Activated CD4-positive, alpha-beta T cell treated with anti-CD3 and anti-CD28 coated beads, Interleukin-2, amount 10 ng/mL, durations not matched to agents 7 days and 5 days (primary cell): ENCODE data around the gene FBXO7. TPM values are rescaled to one million over a fixed set of nuclear protein-coding genes. Genes with fewer than 3 reads are reported as not detected.
A peak's percentile ranks its signal among the peaks of the same experiment; 100 is the strongest.

ENCODE experiments used
- CTCF ChIA-PET: fragments of 350-600 bp; sonication (Branson Sonifier 250); formaldehyde crosslinking; loops from one replicate; lab custom pipeline; 2021; ENCODE audit warnings: antibody characterized with exemption; lab: Charles Lee
- POLR2A ChIA-PET: fragments of 350-600 bp; sonication (Branson Sonifier 250); formaldehyde crosslinking; loops from one replicate; lab custom pipeline; 2021; ENCODE audit warnings: antibody characterized with exemption; lab: Charles Lee
- DNase-seq: peaks from one replicate; pipeline ENCODE4 v3.0.0-alpha.2; 2020
- H3K27ac Mint-ChIP-seq: one replicate; pipeline ENCODE4 v1.8.0; 2021; ENCODE audit warnings: mild to moderate bottlenecking, moderate library complexity, mixed read lengths
- H3K27me3 Mint-ChIP-seq: one replicate; pipeline ENCODE4 v1.8.0; 2021; ENCODE audit warnings: mixed read lengths
- H3K36me3 Mint-ChIP-seq: one replicate; pipeline ENCODE4 v1.8.0; 2021; ENCODE audit warnings: low read depth, mixed read lengths
- H3K4me1 Mint-ChIP-seq: one replicate; pipeline ENCODE4 v1.8.0; 2021; ENCODE audit warnings: mixed read lengths
- H3K4me3 Mint-ChIP-seq: one replicate; pipeline ENCODE4 v1.8.0; 2021; ENCODE audit warnings: mild to moderate bottlenecking, moderate library complexity, mixed read lengths
- H3K9me3 Mint-ChIP-seq: one replicate; pipeline ENCODE4 v1.8.0; 2021; ENCODE audit warnings: mixed read lengths
- total RNA-seq, 2 experiments: library from RNA; stranded (reverse); gene quantifications; one replicate each; pipeline ENCODE4 v1.2.3, GENCODE V29; 2021

FBXO7 gene
- total RNA-seq, 2 experiments from 2014 or later = 92.6 to 103 TPM

- H3K27ac Mint-ChIP-seq = no peak overlapping the region
- ChIA-PET CTCF (interaction anchor here (0.6 kb wide), 1 partner anchor 123 kb away, joined by 3 read pairs; no protein-coding TSS in a partner anchor), POLR2A (no interaction called here)
- no peaks in the 10 kb centered on the region for H3K36me3 Mint-ChIP-seq
- DNase-seq = no peak
- no peaks in the 10 kb centered on the region for H3K27me3 Mint-ChIP-seq
- H3K4me3 Mint-ChIP-seq = no peak overlapping the region
- H3K4me1 Mint-ChIP-seq = no peaks in the 10 kb centered on the region
- H3K9me3 Mint-ChIP-seq = no peaks in the 10 kb centered on the region
Observed at GRCh38 chr22:32520612-32521011, 46.0 kb downstream of the FBXO7 start.

GRCh38 chr22:32522237-32522636 lies 47.6 kb downstream of the FBXO7 start:
- Mint-ChIP-seq H3K4me1 (no peaks in the 10 kb centered on the region), H3K9me3 (no peaks in the 10 kb centered on the region), H3K27me3 (no peaks in the 10 kb centered on the region), H3K4me3 (no peak overlapping the region), H3K27ac (no peak overlapping the region), H3K36me3 (no peaks in the 10 kb centered on the region)
- ChIA-PET POLR2A (no interaction called here), CTCF (interaction anchor here (1.3 kb wide), 1 partner anchor 275 kb away, joined by 3 read pairs; no protein-coding TSS in a partner anchor)
- no peak for DNase-seq

DNA sequence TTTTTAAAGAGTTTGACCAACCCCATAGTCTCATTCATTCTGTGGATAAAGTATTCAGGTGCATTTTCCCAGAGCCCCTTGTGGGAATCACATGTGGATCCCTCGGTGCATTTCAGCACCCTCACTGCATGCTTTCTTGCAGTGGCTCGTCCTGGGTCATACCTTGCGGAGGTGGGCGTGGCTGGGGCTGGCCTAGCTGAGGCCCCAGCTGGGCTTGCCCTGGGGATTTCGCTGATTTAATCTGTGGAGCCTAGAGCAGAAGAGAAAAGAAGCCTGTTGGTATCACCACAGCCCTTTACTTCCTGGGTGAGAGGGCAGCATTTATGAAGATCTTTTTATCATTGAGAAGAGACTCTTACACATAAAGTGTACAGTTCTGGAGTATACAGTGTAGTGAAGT lies 53.1 kb downstream of the FBXO7 start:
- no peak for DNase-seq
- no peaks in the 10 kb centered on the region for H3K9me3 Mint-ChIP-seq
- no peaks in the 10 kb centered on the region for H3K36me3 Mint-ChIP-seq
- no peak overlapping the region for H3K4me3 Mint-ChIP-seq
- ChIA-PET CTCF (interaction anchor here (3.9 kb wide), 1 partner anchor 269 kb away, joined by 19 read pairs; no protein-coding TSS in a partner anchor), POLR2A (no interaction called here)
- no peaks in the 10 kb centered on the region for H3K27me3 Mint-ChIP-seq
- H3K4me1 Mint-ChIP-seq = no peaks in the 10 kb centered on the region
- no peak overlapping the region for H3K27ac Mint-ChIP-seq

DNA sequence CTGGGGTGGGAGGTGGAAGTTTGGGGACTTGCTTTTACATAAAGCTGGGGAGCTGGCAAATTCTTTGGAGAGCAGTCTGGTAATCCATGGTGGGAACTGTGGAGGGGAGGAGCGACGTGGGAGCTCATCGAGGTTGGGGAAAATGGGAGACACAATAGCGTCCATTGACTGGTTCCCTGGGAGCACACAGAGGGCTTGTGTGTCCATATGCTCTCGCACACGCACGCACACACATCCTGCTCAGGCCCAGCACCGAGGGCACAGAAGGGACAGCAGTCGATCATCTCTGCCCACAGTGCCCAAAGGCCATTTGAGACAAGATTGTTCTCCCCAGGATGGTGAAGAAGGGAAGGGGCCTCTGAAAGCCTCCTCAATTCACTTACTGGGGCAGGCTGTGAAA lies 53.7 kb downstream of the FBXO7 start:
- Mint-ChIP-seq H3K27me3 (no peaks in the 10 kb centered on the region), H3K4me3 (no peak overlapping the region), H3K4me1 (no peaks in the 10 kb centered on the region), H3K27ac (no peak overlapping the region), H3K9me3 (no peaks in the 10 kb centered on the region), H3K36me3 (no peaks in the 10 kb centered on the region)
- no peak for DNase-seq
- POLR2A ChIA-PET = no interaction called here
- CTCF ChIA-PET = interaction anchor here (0.6 to 3.9 kb wide), 4 partner anchors 12 to 268 kb away, joined by 3 to 19 read pairs (median 4); no protein-coding TSS in a partner anchor

DNA sequence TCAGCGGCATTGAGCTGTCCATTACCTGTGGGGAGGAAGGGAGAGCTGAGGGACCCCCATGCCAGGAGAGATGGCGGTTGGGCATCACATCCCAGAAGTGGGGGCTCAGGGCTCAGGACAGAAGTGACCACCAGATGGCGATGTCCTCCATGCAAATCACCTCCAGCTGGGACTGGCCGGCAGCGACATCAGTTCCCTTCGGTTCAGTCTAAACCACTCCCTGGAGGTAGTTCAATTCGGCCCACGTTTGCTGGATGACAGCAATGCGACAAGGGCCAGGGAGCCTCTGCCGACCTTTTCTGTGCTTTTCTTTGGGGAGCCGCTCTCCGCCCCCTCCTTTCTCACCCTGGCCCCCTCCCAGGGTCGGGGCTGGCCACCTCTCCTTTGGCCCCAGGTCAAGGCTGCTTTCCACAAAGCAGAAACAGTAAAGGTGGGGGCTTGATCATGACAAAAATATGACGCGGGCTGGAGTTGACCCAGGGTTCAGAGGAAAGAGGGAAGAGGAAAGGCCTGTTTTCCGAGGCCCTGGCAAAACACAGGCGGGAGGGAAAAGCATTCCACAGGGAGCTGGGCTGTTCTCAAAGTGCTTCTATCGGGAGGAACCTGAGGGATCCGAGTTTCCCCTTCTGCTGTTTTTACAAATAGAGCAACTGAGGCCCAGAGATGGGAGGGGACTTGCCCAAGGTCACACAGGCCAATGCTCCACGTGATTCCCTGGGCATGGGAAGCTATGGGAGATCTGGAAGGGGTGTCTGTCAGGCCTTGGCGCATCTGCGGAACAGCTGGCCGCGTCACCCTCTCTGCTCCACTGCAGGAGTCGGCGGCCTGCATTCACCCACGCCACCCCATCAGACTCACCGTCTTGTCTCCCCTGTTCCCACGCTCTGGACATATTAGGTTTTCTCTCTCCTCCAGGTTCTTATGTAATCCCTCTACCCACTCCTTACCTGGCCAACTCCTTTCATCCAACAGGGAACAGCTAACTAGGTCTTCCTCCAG lies 54.7 kb downstream of the FBXO7 start:
- DNase-seq = peak; percentile 72
- H3K4me1 Mint-ChIP-seq = no peaks in the 10 kb centered on the region
- H3K27ac Mint-ChIP-seq = no peak overlapping the region
- ChIA-PET CTCF (interaction anchor here (0.6 to 3.9 kb wide), 6 partner anchors 11 to 294 kb away, joined by 3 to 19 read pairs (median 4); no protein-coding TSS in a partner anchor), POLR2A (no interaction called here)
- no peaks in the 10 kb centered on the region for H3K9me3 Mint-ChIP-seq
- no peaks in the 10 kb centered on the region for H3K27me3 Mint-ChIP-seq
- H3K4me3 Mint-ChIP-seq = no peak overlapping the region
- H3K36me3 Mint-ChIP-seq = no peaks in the 10 kb centered on the region

DNA sequence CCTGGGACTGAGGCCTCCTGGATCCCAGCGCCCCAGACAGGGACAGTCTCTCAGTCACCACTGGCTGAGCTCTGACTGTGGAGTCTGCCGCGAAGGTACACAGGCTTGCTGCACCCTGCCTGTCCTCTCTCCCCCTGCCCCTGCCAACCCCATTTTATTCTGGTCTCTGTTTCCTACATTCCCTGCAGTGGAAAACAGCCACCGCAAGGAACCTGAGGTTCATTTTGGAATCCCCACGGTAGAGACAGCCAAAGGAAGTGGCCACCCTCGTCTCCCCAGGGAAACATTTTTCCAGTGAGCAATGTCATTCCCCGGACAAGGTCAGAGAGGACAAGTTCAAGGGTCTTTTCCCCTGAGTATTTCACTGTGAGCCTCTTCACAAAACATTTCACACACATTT lies 56.6 kb downstream of the FBXO7 start:
- Mint-ChIP-seq H3K4me1 (no peaks in the 10 kb centered on the region), H3K27me3 (no peaks in the 10 kb centered on the region), H3K4me3 (no peak overlapping the region), H3K36me3 (no peaks in the 10 kb centered on the region), H3K27ac (no peak overlapping the region), H3K9me3 (no peaks in the 10 kb centered on the region)
- DNase-seq = no peak
- ChIA-PET POLR2A (no interaction called here), CTCF (interaction anchor here (3.9 kb wide), 1 partner anchor 265 kb away, joined by 19 read pairs; no protein-coding TSS in a partner anchor)

- POLR2A ChIA-PET = no interaction called here
- CTCF ChIA-PET = no interaction called here
- H3K27me3 Mint-ChIP-seq = no peaks in the 10 kb centered on the region
- no peaks in the 10 kb centered on the region for H3K36me3 Mint-ChIP-seq
- no peaks in the 10 kb centered on the region for H3K4me1 Mint-ChIP-seq
- no peak for DNase-seq
- peak overlapping the region; percentile 3 for H3K27ac Mint-ChIP-seq
- no peaks in the 10 kb centered on the region for H3K9me3 Mint-ChIP-seq
- no peak overlapping the region for H3K4me3 Mint-ChIP-seq
Observed at GRCh38 chr22:32531931-32532819, 57.6 kb downstream of the FBXO7 start.

DNA sequence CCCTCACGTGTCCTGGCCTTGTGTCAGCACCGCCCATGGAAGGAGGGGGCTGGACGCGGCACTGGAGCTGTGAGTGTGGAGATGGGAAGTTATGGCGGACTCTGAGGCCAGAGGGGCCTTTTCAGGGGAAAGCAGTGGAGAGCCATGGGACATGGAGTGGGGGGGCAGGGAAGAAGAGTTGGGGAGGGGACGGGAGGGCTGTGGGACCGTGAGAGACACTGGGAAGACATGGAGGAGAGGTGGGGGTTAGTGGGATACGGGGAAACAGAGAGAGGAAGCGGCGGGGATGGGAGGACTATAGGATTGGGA lies 58.2 kb downstream of the FBXO7 start:
- H3K4me1 Mint-ChIP-seq = no peaks in the 10 kb centered on the region
- ChIA-PET POLR2A (no interaction called here), CTCF (no interaction called here)
- no peaks in the 10 kb centered on the region for H3K9me3 Mint-ChIP-seq
- no peaks in the 10 kb centered on the region for H3K27me3 Mint-ChIP-seq
- no peak for DNase-seq
- H3K36me3 Mint-ChIP-seq = no peaks in the 10 kb centered on the region
- no peak overlapping the region for H3K27ac Mint-ChIP-seq
- H3K4me3 Mint-ChIP-seq = no peak overlapping the region

GRCh38 chr22:32533265-32534111 lies 58.9 kb downstream of the FBXO7 start:
- H3K27ac Mint-ChIP-seq = no peak overlapping the region
- H3K36me3 Mint-ChIP-seq = no peaks in the 10 kb centered on the region
- ChIA-PET CTCF (no interaction called here), POLR2A (no interaction called here)
- H3K27me3 Mint-ChIP-seq = no peaks in the 10 kb centered on the region
- H3K4me3 Mint-ChIP-seq = no peak overlapping the region
- H3K4me1 Mint-ChIP-seq = no peaks in the 10 kb centered on the region
- DNase-seq = no peak
- H3K9me3 Mint-ChIP-seq = no peaks in the 10 kb centered on the region

GRCh38 chr22:32534252-32535235 lies 59.9 kb downstream of the FBXO7 start:
- Mint-ChIP-seq H3K27me3 (peaks cover 4% of the 10 kb centered on the region), H3K4me3 (no peak overlapping the region), H3K4me1 (no peaks in the 10 kb centered on the region), H3K36me3 (no peaks in the 10 kb centered on the region), H3K27ac (no peak overlapping the region), H3K9me3 (no peaks in the 10 kb centered on the region)
- ChIA-PET CTCF (interaction anchor here (1.4 kb wide), 1 partner anchor 262 kb away, joined by 3 read pairs; no protein-coding TSS in a partner anchor), POLR2A (no interaction called here)
- DNase-seq = no peak

GRCh38 chr22:32535531-32536190 lies 61.0 kb downstream of the FBXO7 start:
- Mint-ChIP-seq H3K4me3 (no peak overlapping the region), H3K4me1 (no peaks in the 10 kb centered on the region), H3K9me3 (no peaks in the 10 kb centered on the region), H3K36me3 (no peaks in the 10 kb centered on the region), H3K27ac (no peak overlapping the region), H3K27me3 (peaks cover 4% of the 10 kb centered on the region)
- ChIA-PET POLR2A (no interaction called here), CTCF (no interaction called here)
- no peak for DNase-seq
